ENCODE measurements around the gene CADPS2. TPM values are rescaled to one million over a fixed set of nuclear protein-coding genes. Genes with fewer than 3 reads are reported as not detected.

Gene CADPS2
- total RNA-seq, 4 donors from 2014 or later = 2.1 to 3.7 (median 2.8) TPM

GRCh38 chr7:122369756-122370155, 516.5 kb downstream of the CADPS2 start:
- H3K9me3 ChIP-seq = no peaks in the 10 kb centered on the region
- TF ChIP-seq POLR2A (IDR thresholded peaks at IDR 0.05) = no peak
- TF ChIP-seq CTCF (IDR thresholded peaks at IDR 0.05 in 4 of 5, conservative IDR thresholded peaks at IDR 0.05 in 1 of 5) = no peak
- no peak overlapping the region for H3K27ac ChIP-seq
- no peaks in the 10 kb centered on the region for H3K4me1 ChIP-seq
- no peaks in the 10 kb centered on the region for H3K36me3 ChIP-seq
- in situ Hi-C loops (cut with MboI; ENCODE audit: low sequenced_read_pairs in 4 of 4) = no loop called here
- intact Hi-C loops (cut with DNase I; ENCODE audit: low total_unique reads) = no loop called here
- ATAC-seq (no peak), DNase-seq (no peak)
- H3K27me3 ChIP-seq = no peaks in the 10 kb centered on the region
- no peak overlapping the region for H3K4me3 ChIP-seq

- intact Hi-C loops (cut with DNase I; ENCODE audit: low total_unique reads) = no loop called here
- Histone ChIP-seq H3K9me3 (no peaks in the 10 kb centered on the region), H3K36me3 (no peaks in the 10 kb centered on the region), H3K27ac (no peak overlapping the region), H3K27me3 (no peaks in the 10 kb centered on the region), H3K4me3 (no peak overlapping the region), H3K4me1 (no peaks in the 10 kb centered on the region)
- in situ Hi-C loops (cut with MboI; ENCODE audit: low sequenced_read_pairs in 4 of 4) = no loop called here
- no peak for DNase-seq
- no peak for TF ChIP-seq CTCF (IDR thresholded peaks at IDR 0.05 in 4 of 5, conservative IDR thresholded peaks at IDR 0.05 in 1 of 5)
- TF ChIP-seq POLR2A (IDR thresholded peaks at IDR 0.05) = no peak
- no peak for ATAC-seq
These were observed 521.4 kb downstream of the CADPS2 start for GRCh38 chr7:122364761-122365280.

- Histone ChIP-seq H3K27me3 (no peaks in the 10 kb centered on the region), H3K27ac (no peak overlapping the region), H3K9me3 (no peaks in the 10 kb centered on the region), H3K4me1 (no peaks in the 10 kb centered on the region), H3K4me3 (no peak overlapping the region), H3K36me3 (no peaks in the 10 kb centered on the region)
- TF ChIP-seq CTCF (IDR thresholded peaks at IDR 0.05 in 4 of 5, conservative IDR thresholded peaks at IDR 0.05 in 1 of 5) (no peak), POLR2A (IDR thresholded peaks at IDR 0.05) (no peak)
- intact Hi-C loops (cut with DNase I; ENCODE audit: low total_unique reads) (no loop called here), in situ Hi-C loops (cut with MboI; ENCODE audit: low sequenced_read_pairs in 4 of 4) (no loop called here)
- DNase-seq = no peak
- no peak for ATAC-seq
These were observed 523.1 kb downstream of the CADPS2 start for GRCh38 chr7:122363144-122363543.

- Histone ChIP-seq H3K4me3 (no peak overlapping the region), H3K27me3 (no peaks in the 10 kb centered on the region), H3K9me3 (no peaks in the 10 kb centered on the region), H3K36me3 (no peaks in the 10 kb centered on the region), H3K4me1 (no peaks in the 10 kb centered on the region), H3K27ac (no peak overlapping the region)
- in situ Hi-C loops (cut with MboI; ENCODE audit: low sequenced_read_pairs in 4 of 4) = no loop called here
- no peak for TF ChIP-seq CTCF (IDR thresholded peaks at IDR 0.05 in 4 of 5, conservative IDR thresholded peaks at IDR 0.05 in 1 of 5)
- TF ChIP-seq POLR2A (IDR thresholded peaks at IDR 0.05) = no peak
- ATAC-seq (no peak), DNase-seq (no peak)
- intact Hi-C loops (cut with DNase I; ENCODE audit: low total_unique reads) = no loop called here
These were observed 523.8 kb downstream of the CADPS2 start for GRCh38 chr7:122362473-122362872.

GRCh38 chr7:122354656-122355055, 531.6 kb downstream of the CADPS2 start:
- intact Hi-C loops (cut with DNase I; ENCODE audit: low total_unique reads) (loop anchor here (10.0 kb wide), 1 partner anchor 50 kb away; no protein-coding TSS in a partner anchor), in situ Hi-C loops (cut with MboI; ENCODE audit: low sequenced_read_pairs in 4 of 4) (no loop called here)
- H3K36me3 ChIP-seq = no peaks in the 10 kb centered on the region
- no peak overlapping the region for H3K27ac ChIP-seq
- TF ChIP-seq POLR2A (IDR thresholded peaks at IDR 0.05) = no peak
- no peak for TF ChIP-seq CTCF (IDR thresholded peaks at IDR 0.05 in 4 of 5, conservative IDR thresholded peaks at IDR 0.05 in 1 of 5)
- no peak for DNase-seq
- no peaks in the 10 kb centered on the region for H3K4me1 ChIP-seq
- no peak overlapping the region for H3K4me3 ChIP-seq
- H3K27me3 ChIP-seq = no peaks in the 10 kb centered on the region
- ATAC-seq = no peak
- H3K9me3 ChIP-seq = no peaks in the 10 kb centered on the region
